Activated naive CD4-positive, alpha-beta T cell treated with Interleukin-2 at 50 U/mL for 16 hours (primary cell): Measurements from ENCODE around the gene OR4C16.

Source experiments
- DNase-seq: peaks from one replicate; pipeline ENCODE4 v3.0.0-alpha.2; 2020

OR4C16 gene

GRCh38 chr11:55571828-55572227 lies at the start of gene OR4C16:
TSS of gene OR4C16 (plus strand) at chr11:55572128. CDS start at chr11:55572128, 0 bp downstream.
- no peak for DNase-seq

- DNase-seq: no peak
Observed at GRCh38 chr11:55554169-55554568, 17.8 kb upstream of the OR4C16 start, which contains the start of gene OR4C15. TSS of gene OR4C15 (plus strand) at chr11:55554469. CDS start at chr11:55554469, 0 bp downstream.

- no peak for DNase-seq
Observed at GRCh38 chr11:55572548-55572947, 620 bp downstream of the OR4C16 start.

GRCh38 chr11:55607545-55607944 lies 35.6 kb downstream of the OR4C16 start, which contains the start of gene OR4C11:
TSS of gene OR4C11 (minus strand) at chr11:55607645. CDS start at chr11:55604373, 3,272 bp downstream.
- DNase-seq: no peak
